HG02798 (cell line): ENCODE results near the gene ENG.
"Not testable (repeated sequence)": the region's sequence is repeated elsewhere in the genome, so short reads cannot be mapped to it uniquely, and the experiment has no call there.

Experiments
- ATAC-seq: cut with Tn5 transposase; IDR thresholded peaks from one replicate; pipeline ENCODE4 v1.9.1; 2021; ENCODE audit warnings: mild to moderate bottlenecking; ENCODE audit not compliant: unreplicated experiment, poor library complexity

The ENG gene

DNA sequence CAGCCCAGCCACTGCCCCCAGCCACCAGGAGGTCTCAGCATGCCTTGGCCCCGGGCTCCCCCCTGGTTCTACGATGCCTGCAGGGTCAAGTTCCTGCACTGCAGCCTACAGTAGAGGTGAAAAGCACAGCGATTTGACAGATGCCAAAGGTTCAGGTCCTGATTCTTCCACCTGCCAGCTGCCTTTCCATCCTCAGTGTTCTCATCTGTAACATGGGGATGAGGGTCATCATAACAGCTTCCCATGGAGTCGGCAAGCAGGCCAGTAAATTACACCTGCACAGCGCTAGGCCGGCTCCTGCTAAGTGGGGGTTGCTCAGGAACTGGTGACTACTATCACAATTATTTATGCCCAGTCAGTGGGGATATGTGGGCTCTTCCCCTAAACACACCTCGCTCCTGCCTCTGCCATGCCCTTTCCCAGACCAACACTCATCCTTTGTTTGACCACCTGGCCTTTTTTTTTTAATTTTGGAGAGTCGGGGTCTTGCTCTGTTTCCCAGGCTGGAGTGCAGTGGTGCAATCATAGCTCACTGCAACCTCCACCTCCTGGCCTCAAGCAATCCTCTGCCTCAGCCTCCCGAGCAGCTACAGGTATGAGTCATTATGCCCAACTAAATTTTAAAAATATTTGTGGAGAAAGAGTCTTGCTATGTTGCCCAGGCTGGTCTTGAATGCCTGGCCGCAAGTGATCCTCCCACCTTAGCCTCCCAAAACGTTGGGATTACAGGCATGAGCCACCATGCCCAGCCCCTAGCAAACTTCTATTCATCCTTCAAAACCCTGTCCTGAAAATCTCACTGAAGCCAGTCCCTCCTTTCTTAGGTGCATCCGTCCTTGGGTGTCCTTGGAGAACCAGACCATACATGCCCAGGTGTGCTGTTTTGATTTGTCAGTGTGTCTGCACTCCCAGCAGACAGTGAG is 6.4 kb downstream of the ENG start:
- ATAC-seq = no peak

DNA sequence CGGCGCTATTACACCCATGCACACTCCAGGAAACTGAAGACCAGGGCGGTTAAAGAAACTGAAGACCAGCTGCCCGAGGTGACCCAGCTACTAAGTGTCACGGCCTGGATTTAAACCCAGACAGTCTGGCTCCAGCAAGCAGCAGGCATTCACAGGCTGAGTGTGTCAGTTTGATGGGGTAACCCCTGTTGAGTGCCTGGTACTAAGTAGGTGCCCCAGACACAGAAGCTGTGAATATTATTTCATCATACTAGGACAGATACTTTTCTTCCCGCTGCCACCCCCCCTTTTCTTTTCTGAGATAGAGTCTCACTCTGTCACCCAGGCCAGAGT is 7.3 kb downstream of the ENG start:
- no peak for ATAC-seq

DNA sequence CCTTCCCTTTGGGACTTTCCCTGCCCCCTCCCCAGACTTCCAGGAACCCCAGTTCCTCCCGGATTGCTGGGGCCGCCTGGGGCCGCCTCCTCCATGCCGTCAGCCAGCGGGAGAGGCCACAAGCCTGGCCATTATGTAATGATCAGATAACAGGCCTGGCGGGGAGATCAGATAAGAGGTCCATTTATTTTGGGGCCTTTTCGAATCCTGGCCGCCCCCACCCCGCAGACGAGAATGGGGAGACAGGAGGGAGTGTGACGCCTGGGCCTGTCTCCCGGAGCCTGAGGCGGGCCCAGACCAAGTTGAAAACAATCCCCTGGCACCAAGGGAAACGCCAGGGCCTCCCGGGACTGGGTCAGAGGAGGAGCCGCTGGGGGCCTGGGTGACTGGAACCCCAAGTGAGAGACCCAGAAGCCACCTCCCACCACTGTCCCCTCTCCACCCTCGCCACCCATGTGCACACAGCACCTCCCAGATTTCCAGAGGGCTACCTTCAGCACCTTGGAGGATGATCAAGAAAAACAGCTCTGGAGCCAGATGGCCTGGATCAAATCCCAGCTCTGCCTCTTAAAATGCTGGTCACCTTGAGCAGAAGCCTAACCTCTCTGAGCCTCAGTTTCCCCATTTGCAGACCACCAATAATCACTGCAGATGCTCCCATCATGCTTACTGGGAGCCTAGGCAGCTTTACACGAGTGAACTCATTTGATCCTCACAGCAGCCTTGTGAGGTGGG is 7.8 kb downstream of the ENG start:
- no peak for ATAC-seq

DNA sequence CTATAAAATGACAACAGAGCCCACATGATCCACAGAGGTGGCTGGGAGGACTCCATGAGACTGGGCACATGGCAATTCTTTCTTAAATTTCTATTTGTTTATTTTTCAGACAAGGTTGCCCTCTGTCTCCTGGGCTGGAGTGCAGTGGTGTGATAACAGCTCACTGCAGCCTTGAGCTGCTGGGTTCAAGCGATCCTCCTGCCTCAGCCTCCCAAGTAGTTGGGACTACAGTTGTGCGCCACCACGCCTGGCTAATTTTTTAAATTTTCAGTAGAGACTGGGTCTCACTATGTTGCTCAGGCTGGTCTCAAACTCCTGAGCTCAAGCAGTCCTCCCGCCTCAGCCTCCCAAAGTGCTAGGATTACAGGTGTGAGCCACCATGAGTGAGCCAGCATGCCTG is 8.8 kb downstream of the ENG start:
- not testable (repeated sequence) for ATAC-seq

DNA sequence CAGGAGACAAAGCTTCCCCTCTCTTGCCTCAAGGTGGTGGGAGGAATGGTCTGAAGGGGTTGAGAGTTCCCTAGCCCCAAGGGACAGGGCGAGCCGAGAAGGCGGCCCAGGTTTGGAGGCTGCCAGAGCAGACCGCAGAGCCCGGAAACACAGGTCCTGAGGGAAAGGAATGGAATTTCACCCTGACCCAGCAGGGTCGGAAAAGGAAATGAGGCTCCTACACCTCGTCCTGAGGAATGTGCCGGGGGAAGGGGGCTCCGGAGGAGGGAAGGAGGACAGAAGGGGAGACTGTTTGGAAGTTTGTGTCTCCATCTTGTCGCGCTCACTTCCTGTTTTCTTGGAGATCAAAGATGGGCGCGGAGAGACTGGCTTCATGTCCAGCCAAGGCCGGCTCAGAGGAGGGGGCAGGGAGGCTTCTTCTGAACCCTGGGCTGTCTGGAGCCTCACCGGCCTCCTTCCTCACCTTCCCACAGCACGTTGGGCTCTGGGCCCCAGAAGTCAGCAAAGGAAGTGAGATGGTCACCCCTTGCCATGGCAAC is 9.6 kb downstream of the ENG start:
- ATAC-seq = no peak

DNA sequence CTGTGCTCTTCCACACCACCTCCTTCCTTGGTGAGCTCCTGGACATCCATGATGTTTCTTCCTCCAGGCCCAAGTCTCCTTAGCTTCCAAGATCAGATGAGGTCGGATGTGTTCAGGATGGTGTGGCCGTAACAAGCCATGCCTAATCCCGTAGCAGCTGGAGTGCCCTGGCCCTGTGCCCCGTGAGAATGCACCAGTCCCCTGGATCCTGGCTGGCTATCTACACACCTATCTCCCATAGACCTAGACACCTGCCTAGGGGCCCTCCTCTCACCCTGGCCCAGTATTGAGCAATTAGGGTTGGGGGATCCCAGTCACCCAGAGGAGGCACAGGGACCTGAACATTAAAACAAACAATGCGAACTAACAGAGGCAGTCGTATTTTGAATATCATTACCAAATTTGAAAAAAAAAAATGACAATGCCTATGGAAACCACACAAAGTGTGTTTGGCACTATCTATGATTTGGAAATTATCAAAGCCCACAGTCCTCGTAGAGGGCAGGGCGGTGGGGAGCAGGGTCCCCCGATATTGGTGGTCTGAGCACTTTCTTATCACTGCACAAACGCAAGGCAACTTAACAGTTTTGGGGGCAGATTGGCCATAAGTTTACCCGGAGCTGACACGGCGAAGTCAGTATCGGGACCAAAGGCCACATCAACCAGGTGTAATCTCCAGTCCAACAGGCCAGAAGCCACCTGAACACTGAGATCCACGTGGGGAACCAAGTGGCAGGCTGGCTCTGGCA is 13.2 kb downstream of the ENG start:
- ATAC-seq = no peak

DNA sequence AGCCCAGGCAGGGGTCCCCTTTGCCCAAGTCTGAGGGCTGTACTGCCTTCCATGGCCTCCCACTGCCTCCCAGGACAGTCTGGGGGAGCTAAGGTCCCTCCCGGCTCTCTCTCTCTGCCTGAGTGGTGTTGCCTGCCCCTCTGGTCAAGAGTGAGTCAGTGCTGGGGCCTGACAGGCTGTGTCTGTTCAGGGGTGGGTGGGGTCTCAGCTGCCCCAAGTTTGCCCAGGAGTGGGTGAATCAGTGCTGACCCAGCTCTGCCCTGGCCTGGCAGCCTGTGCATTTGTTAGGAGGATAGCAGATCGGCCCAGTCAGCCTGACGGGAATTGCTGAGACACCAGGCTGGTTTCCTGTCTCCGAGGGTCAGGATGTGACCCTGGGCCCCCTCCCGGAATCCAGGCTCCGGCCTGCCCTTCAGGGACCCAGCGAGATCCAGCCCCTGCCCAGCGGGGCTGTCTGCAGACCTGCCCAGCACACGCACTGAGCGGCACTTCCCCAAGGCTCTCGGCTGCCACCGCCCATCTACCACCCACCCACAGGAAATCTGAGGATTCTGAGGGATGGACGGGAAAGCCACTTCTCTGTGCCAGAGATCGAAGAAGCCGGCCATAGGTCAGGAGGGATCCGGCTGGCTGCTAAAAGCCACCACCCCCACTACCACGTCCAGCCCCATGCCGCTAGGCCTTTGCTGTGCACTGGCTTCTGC is 15.9 kb downstream of the ENG start:
- no peak for ATAC-seq

DNA sequence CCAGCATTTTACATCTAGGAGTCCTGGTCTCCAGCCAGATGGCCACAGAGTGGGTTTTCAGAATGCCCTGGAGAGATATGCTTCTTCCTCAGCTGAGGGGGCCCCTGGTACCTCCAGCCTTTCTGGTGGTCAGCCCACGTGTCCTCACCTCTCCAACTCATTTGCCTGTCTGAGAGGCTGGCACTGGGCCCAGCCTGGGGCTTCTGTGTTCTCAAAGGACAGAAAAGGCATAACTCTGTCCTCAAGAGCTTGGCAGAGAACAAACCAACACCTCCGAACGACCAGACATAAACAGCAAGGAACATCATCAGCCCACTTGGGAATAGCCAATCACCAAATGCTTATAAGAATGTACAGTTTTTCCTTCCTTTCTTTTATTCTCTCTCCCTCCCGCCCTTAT is 17.1 kb downstream of the ENG start:
- no peak for ATAC-seq

DNA sequence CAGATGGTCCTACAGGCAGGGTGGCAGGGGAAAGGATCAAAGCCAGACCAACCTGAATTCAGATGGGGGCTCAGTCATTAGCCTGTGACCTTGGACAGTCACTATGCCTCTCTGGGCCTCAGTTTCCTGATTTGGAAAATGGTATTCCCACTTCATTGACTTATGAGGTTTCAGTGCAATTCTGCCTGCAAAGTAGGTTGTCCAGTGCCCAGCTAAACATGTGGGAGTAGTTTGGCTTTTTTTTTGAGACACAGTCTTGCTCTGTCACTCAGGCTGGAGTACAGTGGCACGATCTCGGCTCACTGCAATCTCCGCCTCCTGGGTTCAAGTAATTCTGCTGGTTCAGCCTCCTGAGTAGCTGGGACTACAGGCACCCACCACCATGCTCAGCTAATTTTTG is 17.9 kb downstream of the ENG start:
- not testable (repeated sequence) for ATAC-seq

DNA sequence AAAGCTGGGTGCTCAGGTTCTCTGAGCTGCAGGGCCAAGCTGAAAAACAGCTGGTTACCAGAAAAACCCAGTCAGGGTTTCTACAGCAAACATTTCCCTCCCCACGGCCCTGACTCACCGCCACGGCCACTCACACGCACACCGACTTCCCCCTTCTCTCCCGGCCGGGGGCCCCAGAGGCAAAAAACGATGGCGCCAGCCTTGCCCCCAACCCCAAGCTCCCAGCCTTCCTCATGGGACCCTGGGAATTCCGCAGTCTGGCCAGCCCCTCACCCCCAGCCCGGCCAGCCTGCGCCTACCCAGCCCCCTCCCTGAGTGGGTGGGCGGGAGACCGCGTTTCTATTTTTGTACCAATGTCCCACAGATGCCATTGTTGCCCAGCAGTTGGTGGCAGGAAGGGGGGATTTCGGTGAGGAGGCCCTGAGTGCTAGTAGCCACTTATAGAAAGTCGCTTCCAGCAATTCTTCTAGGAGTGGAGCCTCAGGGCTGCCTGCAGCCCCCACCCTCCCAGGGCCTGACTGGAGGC is 18.4 kb downstream of the ENG start:
- no peak for ATAC-seq

DNA sequence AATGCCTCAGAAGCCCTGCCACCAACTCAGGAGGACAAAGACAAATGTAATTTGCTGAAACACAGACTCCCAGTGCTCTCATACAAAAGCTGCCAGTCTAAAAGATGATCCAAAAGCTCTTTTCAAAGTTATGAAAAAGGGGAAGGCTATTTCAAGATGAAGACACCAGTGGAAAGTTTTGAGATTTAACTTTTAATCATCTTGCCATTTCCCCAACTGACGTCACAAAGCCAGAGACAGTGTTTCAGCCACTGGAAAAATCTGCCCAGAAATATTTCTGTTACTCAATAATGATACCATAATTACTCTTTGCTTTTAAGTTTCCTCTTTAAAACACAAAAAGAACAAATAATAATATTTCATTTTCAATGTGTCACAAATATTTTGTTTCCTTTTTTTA is 20.9 kb downstream of the ENG start:
- no peak for ATAC-seq

DNA sequence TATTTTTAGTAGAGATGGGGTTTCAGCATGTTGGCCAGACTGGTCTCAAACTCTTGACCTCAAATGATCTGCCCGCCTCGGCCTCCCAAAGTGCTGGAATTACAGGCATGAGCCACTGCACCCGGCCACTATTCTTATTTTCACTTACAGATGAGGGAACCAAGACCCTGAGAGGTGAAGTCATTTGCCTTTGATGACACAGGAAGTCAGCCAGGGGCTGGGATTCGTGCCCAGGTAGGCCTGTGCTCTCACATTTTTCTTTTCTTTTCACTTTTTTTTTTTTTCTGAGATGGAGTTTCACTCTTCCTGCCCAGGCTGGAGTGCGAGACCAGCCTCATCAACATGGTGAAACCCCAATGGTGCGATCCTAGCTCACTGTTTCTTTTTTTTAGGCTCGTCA is 22.2 kb downstream of the ENG start:
- no peak for ATAC-seq

DNA sequence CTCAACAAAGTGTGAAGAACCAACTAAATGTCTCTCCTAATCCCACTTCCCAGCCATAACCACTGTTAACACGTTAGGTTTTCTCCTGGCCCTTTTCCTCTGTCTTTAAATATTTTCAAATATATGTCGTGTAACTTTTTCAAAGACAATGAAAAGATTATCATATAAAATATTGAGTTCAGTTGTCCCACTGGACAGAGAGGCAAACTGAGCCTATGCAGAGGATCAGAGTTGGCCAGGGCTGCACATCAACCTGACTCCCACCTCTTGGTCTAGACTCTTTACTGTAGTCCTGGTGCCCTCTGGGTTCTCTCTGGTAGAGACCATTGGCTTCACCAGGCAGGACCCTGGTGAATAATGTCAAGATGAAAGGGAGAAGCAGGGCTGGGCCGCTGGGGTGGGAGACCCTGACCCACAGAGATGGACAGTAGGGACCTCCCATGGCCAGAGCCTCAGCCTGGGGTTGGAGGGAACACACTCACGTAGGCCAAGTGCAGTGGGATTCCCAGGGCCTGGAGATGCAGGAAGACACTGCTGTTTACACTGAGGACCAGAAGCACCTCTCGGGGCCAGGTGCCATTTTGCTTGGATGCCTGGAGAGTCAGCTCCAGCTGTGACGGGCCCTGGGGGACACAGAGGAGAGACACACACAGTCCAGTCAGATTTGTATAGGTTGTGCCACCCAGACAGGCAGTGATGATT is 25.1 kb downstream of the ENG start:
- ATAC-seq = no peak

DNA sequence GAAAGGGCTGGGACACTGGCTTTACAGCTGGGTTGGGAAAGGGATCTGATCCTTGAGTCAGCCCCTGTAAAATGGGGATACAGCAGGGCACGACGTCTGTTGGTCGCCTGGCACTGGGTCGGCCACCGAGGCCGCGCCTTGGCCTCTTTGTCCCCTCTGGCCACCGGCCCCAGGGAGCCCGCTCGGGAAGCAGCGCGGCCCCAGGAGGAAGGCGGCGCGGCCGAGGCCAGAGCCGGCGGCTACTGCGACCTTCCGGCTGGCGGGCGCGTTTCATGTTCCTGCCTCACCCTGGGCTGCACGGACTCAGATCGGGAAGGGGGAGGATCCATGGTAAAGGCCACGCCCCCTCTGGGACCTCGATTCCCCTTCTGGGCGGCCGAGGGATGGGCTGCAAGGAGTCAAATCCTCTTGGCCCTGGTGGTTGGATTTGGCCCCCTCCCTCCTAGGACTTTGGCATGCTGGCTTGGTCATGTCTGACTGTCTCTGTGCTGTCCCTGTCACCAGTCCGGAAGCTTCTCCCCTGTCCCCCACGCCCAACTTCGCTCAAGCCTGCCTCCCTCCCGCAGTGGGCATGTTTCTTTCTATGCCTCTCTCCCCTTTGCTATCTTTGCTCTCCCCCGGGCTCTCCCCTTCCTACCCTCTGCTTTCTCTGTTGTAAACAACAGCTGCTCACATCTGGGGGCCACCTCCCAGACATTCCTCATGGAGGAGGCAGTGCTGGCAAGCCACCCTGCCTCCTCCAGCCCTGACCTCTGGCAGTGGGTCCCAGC is 26.0 kb downstream of the ENG start:
- ATAC-seq = no peak

DNA sequence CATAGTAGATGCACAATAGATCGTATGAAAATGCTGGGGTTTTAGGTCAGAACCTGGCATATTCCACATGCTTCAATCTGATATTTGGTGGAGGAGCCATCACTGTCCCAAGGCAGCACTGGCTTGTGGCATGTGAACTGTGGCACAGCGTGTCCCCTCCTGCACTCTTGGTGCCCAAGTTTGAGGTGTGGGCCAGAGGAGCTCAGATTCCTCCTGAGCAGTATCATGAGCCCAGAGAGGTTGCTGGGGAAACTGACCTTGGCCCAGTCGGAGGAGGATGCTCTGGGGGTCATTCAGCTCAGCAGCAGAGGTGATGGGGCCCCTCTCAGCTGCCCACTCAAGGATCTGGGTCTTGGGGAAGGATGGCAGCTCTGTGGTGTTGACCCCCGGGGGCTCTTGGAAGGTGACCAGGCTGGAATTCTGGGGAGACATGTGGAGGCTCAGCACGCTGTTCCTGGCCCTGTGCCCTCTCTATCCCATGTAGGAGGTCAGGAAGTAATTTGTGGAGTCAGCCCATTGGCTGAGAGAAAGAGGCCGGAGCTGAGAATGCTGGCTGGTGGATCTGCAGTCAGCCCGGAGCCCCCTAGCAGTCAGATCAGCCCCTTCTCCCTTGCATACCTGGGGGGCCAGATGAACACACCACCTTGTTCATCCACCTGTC is 28.1 kb downstream of the ENG start:
- no peak for ATAC-seq

DNA sequence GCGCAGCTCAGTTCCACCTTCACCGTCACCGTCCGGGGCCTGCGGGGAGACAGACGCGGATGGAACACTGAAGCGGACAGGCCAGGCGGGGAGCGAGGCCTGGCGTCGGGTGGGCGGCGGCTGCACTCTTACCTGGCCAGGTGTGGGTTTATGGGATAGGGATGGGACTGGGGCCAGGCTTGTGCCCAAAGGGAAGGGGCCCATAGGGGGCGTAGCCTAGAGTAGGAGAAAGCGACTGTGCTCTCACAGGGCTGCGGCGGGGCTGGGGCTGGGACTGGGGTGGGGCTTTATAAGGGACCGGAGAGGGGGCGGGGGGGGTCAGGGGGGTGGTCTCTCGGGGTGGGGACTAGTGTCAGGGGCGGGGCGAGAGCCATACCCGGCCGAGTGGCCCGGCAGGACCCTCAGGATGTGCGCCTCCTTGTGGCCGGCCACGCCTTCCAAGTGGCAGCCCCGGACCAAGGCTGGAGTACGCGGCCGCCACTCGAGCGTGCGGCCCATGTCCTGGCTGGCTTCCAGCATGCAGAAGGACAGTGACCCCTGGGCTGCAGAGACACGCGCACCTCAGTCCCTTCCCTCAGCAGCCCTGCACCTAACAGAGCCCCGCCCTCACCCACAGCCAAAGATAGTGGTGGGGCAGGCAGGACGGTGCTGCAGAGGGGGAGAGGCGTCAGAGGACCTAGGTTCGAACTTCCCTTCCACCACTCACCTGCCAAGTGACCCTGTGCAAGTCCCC is 29.0 kb downstream of the ENG start:
- no peak for ATAC-seq

DNA sequence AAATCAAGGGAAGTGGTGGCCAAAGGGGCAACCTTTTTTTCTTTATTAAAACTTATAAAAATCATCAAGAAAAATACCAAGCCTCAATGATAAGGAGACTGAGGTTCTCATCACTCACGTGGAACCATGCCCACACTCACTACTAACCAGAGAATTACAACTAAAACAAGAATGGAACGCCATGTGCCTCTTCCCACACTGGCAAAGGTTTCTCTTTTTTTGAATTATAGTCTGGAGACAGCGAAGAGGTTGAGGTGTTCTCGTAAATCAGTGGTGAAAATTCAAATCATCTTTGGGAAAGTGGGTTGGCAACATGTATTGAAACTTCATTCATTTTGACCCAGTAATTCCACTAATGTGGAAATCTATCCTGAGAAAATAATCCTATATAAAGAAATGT is 32.4 kb downstream of the ENG start:
- no peak for ATAC-seq

DNA sequence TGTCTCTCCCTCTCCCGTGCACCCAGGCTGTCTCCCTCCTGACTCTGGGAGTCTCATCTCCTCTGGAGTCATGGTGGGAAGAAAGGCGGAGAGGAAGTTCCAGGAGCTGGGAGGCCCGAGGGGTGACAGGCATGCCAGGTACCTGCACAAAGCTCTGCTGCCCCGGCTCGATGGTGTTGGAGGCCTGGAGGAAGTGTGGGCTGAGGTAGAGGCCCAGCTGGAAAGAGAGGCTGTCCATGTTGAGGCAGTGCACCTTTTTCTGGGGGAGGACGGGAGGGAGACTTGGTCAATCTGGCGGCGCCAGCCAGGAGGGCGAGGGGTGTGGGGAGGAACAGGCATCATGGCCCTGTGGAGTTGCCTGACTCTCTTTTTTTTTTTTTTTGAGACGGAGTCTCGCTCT is 35.9 kb downstream of the ENG start:
- no peak for ATAC-seq
